ENCODE measurements around the gene TREX2. TPM values are rescaled to one million over a fixed set of nuclear protein-coding genes. Genes with fewer than 3 reads are reported as not detected.

The TREX2 gene
- total RNA-seq, 3 donors from 2014 or later = 1.7 to 2.4 (median 2.2) TPM

DNA sequence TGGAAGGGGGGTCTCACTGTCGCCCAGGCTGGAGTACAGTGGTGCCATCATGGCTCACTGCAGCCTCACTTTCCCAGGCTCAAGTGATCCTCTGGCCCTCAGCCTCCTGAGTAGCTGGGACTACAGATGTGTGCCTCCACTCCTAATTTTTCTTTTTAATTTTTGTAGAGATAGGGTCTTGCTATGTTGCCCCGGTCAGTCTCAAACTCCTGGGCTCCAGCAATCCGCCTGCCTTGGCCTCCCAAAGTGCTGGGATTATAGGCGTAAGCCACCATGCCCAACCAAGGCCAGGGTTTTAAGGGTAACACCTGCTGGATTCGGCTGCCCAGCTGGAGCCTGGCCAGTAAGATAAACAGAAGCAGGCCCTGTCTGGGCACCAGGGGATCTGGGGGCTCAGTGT, 3.4 kb downstream of the TREX2 start:
- no peak for ATAC-seq
- no peaks in the 10 kb centered on the region for H3K27me3 Mint-ChIP-seq (ENCODE audit: low read depth)
- no peak overlapping the region for H3K4me3 Mint-ChIP-seq
- DNase-seq = no peak
- H3K9me3 Mint-ChIP-seq = no peaks in the 10 kb centered on the region
- no peaks in the 10 kb centered on the region for H3K36me3 Mint-ChIP-seq (ENCODE audit: insufficient read depth)
- no peaks in the 10 kb centered on the region for H3K4me1 Mint-ChIP-seq (ENCODE audit: low read depth)

DNA sequence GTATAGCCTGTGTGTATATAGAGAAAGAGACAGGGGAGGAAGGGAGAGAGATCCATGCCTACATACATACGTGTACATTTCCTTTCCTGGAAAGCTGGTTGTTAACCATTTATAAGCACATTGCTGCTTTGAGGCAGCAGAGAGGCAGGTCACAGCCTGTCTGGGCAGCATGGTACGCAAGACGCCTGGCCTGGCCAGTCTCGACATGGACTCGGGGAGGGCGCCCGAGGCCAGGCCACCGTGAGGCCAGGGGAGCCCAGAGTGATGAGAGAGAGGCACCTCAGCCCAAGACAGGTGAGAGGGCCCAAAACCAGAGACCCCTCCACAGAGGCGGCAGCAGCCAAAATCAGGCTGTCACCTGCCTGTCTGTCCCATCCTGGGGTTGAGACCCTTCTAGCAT, 3.9 kb downstream of the TREX2 start:
- H3K36me3 Mint-ChIP-seq (ENCODE audit: insufficient read depth) = no peaks in the 10 kb centered on the region
- H3K9me3 Mint-ChIP-seq = no peaks in the 10 kb centered on the region
- H3K4me1 Mint-ChIP-seq (ENCODE audit: low read depth) = no peaks in the 10 kb centered on the region
- no peaks in the 10 kb centered on the region for H3K27me3 Mint-ChIP-seq (ENCODE audit: low read depth)
- ATAC-seq (no peak), DNase-seq (no peak)
- H3K4me3 Mint-ChIP-seq = no peak overlapping the region

DNA sequence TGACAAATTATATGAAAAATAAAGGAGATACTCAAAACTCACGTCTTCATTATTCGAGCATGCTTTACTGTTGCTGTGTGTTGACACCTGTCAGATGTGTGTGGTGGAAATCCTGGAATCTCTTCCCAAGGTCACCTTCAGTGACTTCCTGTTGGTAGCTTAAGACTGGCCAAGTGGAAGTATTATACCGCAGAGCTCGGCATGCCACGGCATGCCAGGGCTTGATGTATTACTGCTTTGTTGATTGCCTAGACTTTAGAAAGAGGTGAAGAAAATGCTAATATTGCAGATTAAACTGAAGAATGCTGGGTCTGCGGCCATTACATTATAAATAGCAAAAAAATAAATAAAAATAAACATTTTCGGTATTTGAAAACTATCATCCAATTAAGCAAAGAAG, 4.6 kb downstream of the TREX2 start:
- no peaks in the 10 kb centered on the region for H3K36me3 Mint-ChIP-seq (ENCODE audit: insufficient read depth)
- no peaks in the 10 kb centered on the region for H3K4me1 Mint-ChIP-seq (ENCODE audit: low read depth)
- ATAC-seq (no peak), DNase-seq (no peak)
- H3K27me3 Mint-ChIP-seq (ENCODE audit: low read depth) = no peaks in the 10 kb centered on the region
- H3K4me3 Mint-ChIP-seq = no peak overlapping the region
- no peaks in the 10 kb centered on the region for H3K9me3 Mint-ChIP-seq

DNA sequence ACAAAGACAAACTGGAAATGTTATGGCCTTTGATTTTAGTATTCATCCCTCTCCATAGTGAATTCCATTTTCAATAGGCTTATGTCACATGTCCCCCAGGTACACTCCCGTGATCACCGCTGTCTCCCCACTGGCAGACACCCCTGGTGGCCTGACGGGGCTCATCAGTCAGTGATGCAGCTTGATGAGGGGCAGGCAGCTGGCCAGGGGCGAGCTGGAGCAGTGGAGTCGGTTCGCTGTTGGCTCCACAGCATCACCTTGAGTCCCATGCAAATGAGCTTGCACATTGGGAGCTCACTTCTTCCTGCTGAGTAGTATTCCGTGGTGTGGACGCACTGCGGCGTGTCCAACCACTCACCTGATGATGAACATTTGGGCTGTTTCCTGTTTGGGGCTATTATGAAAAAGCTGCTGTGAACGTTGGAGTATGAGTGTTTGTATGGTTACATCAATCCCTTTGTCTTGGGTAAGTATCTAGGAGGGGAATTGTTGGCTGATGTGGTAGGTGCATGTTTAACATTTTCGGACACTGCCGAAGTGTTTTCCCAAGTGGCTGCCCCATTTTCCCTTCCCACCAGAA, 5.2 kb downstream of the TREX2 start:
- DNase-seq = no peak
- no peak for ATAC-seq
- no peaks in the 10 kb centered on the region for H3K4me1 Mint-ChIP-seq (ENCODE audit: low read depth)
- H3K36me3 Mint-ChIP-seq (ENCODE audit: insufficient read depth) = no peaks in the 10 kb centered on the region
- H3K27me3 Mint-ChIP-seq (ENCODE audit: low read depth) = no peaks in the 10 kb centered on the region
- no peak overlapping the region for H3K4me3 Mint-ChIP-seq
- H3K9me3 Mint-ChIP-seq = no peaks in the 10 kb centered on the region

DNA sequence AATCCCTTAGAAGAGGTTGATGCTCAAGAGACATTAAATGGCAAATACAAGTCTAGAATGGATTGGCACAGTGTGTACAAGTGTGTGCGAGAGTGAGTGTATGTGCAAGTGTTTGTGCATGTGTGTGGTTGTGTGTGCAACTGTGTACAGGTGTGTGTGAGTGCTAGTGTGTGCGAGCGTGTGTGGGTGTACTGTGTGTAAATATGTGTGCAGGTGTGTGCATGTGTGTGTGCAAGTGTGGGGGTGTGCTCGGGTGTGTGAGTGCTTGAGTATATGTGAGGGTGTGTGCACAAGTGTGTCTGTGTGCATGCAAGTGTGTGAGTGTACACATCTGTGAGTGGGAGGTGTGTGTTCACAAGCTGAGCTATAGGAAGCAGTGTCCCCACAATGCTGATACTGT, 5.9 kb downstream of the TREX2 start:
- no peak for ATAC-seq
- Mint-ChIP-seq H3K4me1 (ENCODE audit: low read depth) (no peaks in the 10 kb centered on the region), H3K27me3 (ENCODE audit: low read depth) (no peaks in the 10 kb centered on the region), H3K36me3 (ENCODE audit: insufficient read depth) (no peaks in the 10 kb centered on the region), H3K9me3 (no peaks in the 10 kb centered on the region), H3K4me3 (no peak overlapping the region)
- DNase-seq = no peak

DNA sequence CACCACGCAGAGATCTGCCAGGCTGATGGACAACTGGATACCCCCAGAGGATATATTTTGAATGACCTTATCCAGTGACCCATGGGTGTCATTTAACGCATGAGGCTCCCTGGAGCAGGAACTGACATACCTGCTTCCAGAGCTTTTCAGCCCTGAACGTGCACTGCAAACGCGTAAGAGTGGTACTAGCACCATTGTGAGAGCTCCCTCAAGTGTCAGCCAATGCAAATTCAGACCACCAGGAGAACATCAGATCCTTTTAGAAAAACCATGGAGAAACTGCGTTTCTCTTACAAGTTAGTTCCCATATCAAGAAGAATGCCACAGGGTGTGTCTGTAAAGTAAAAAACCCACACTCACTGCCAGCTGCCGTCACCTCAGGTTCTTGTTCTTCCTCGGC, 7.3 kb downstream of the TREX2 start:
- DNase-seq = no peak

DNA sequence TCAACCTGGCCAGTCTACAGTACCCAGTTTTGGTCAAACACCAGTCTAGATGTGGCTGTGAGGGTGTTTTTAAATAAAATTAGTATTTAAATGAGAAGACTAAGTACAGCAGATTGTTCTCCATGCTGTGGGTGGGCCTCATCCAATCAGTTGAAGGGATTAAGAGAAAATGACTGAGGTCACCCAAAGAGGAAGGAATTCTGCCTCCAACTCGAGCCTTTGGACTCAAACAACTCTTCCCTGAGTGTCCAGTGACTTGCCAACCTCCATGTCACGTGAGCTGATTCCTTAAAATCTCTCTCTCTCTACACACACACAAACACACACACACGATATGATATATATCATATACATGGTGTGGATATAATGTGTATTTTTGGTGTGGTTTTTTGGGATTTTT, 10.0 kb downstream of the TREX2 start:
- Mint-ChIP-seq H3K4me1 (ENCODE audit: low read depth) (no peaks in the 10 kb centered on the region), H3K36me3 (ENCODE audit: insufficient read depth) (no peaks in the 10 kb centered on the region), H3K9me3 (no peaks in the 10 kb centered on the region), H3K27me3 (ENCODE audit: low read depth) (no peaks in the 10 kb centered on the region), H3K4me3 (no peak overlapping the region)
- ATAC-seq (no peak), DNase-seq (no peak)

More for the DNA sequence above, 7.3 kb downstream of the TREX2 start:
- no peaks in the 10 kb centered on the region for H3K36me3 Mint-ChIP-seq (ENCODE audit: insufficient read depth)
- no peaks in the 10 kb centered on the region for H3K4me1 Mint-ChIP-seq (ENCODE audit: low read depth)
- H3K4me3 Mint-ChIP-seq = no peak overlapping the region
- no peaks in the 10 kb centered on the region for H3K9me3 Mint-ChIP-seq
- ATAC-seq = no peak
- H3K27me3 Mint-ChIP-seq (ENCODE audit: low read depth) = no peaks in the 10 kb centered on the region

DNA sequence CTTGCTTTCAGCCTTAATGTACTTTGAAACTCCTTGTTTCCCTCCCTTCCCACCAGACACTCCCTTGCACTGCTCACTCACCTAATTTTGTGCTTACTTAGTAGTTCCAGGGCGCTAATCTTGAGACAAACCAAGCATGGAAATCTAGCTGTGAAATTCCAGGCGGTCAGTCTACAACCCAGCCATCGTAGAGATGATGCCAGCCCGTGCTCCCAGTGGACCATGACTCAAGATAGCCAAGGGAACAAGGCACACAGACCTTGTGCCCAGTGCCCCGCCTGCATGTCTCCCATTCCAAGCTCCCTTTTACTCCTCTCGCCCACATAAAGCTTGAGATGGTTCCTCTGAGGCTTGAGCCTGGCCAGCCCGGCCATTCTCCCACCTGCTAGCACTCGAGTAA, 11.1 kb downstream of the TREX2 start:
- Mint-ChIP-seq H3K9me3 (no peaks in the 10 kb centered on the region), H3K27me3 (ENCODE audit: low read depth) (no peaks in the 10 kb centered on the region), H3K4me3 (no peak overlapping the region), H3K36me3 (ENCODE audit: insufficient read depth) (no peaks in the 10 kb centered on the region), H3K4me1 (ENCODE audit: low read depth) (no peaks in the 10 kb centered on the region)
- no peak for DNase-seq
- no peak for ATAC-seq

DNA sequence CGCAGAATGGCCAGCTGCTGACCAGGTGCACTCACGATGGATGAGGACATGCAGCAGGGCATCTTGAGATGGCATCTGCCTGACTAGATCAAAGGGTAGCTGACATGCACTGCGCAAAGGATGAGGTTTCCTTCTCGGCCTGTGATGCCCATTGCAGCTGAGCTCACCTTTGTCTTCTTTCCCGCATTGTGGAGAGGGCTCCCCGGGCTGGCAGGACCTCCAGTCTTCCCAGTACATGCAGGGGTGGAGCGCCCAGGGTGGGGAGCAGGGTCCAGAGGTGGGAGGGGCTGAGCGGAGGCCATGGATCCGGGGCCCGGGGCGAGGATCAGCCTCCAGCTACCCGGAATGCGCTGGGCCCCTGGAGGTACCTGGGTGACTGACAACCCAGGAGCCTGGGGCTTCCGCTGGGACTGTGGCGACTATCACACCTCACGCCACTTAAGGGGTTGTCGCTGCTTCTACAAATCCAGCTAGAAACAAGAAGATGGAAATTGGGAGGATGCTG, 12.0 kb downstream of the TREX2 start:
- DNase-seq = no peak
- H3K27me3 Mint-ChIP-seq (ENCODE audit: low read depth) = no peaks in the 10 kb centered on the region
- no peaks in the 10 kb centered on the region for H3K4me1 Mint-ChIP-seq (ENCODE audit: low read depth)
- H3K9me3 Mint-ChIP-seq = no peaks in the 10 kb centered on the region
- H3K4me3 Mint-ChIP-seq = no peak overlapping the region
- ATAC-seq = no peak
- H3K36me3 Mint-ChIP-seq (ENCODE audit: insufficient read depth) = no peaks in the 10 kb centered on the region

DNA sequence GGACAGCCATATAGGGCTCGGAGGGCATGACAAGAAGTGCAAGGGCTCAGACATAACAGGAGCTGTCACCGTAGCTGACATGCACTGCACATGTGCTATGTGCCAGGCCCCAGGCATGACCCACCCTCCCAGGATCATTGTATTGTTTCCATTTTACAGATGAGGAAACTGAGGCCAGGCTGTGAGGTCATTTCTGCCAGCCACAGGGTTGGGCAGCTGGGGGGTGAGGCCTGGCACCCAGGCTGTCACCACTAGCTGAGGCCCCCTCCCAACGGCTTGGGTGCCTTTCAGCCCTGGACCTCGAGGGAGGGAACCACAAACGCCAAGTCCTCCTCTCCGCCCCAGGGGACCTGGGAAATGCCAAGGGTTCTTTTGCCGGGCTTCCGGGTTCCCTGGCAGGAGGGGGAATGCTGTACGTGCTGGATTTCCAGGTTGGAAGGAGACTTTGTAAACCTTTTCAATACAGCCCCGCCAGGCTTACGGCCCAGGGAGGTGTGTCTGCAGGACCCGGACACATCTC, 12.6 kb downstream of the TREX2 start:
- no peak for DNase-seq
- H3K36me3 Mint-ChIP-seq (ENCODE audit: insufficient read depth) = no peaks in the 10 kb centered on the region
- H3K27me3 Mint-ChIP-seq (ENCODE audit: low read depth) = no peaks in the 10 kb centered on the region
- no peak for ATAC-seq
- no peaks in the 10 kb centered on the region for H3K9me3 Mint-ChIP-seq
- no peaks in the 10 kb centered on the region for H3K4me1 Mint-ChIP-seq (ENCODE audit: low read depth)
- H3K4me3 Mint-ChIP-seq = no peak overlapping the region

DNA sequence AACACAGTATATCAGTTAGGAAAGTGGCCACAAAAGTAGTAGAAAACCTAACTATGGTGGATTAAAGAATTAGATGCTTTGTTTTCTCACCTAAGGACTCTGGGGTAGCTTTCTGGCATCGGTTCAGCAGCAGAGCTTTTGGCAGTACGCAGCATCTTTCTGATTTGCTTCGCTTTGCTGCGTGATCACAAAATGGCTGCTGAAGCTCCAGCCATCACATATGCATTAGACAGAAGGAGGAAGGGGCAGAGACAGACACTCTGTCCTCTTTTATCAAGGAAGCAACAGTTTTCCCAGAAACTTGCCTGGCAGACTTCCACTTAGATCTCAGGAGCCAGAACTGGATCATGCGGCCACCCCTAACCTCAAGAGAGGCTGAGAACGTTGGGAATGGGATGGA, 15.1 kb downstream of the TREX2 start:
- no peak overlapping the region for H3K4me3 Mint-ChIP-seq
- H3K36me3 Mint-ChIP-seq (ENCODE audit: insufficient read depth) = peaks cover 2% of the 10 kb centered on the region
- peaks cover 3% of the 10 kb centered on the region for H3K9me3 Mint-ChIP-seq
- no peak for ATAC-seq
- H3K27me3 Mint-ChIP-seq (ENCODE audit: low read depth) = no peaks in the 10 kb centered on the region
- no peaks in the 10 kb centered on the region for H3K4me1 Mint-ChIP-seq (ENCODE audit: low read depth)
- no peak for DNase-seq

DNA sequence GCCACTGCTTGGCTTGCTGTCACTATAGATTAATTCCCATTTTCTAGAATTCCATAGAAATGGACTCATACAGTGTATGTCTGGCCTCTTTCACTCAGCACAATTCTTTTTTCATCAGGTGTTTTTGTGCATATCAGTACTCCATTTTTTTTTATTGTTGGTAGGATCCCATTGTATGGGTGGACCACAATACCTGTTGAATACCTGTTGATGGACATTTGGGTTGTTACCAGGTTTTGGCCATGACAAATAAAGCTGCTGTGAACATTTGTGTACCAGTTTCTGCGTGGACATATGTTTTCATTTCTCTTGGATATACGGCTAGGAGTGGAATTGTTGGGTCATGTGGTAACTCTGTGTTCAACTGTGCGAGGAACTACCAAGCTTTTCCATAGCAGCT, 19.7 kb downstream of the TREX2 start:
- Mint-ChIP-seq H3K36me3 (ENCODE audit: insufficient read depth) (peaks cover 2% of the 10 kb centered on the region), H3K4me1 (ENCODE audit: low read depth) (no peaks in the 10 kb centered on the region), H3K27me3 (ENCODE audit: low read depth) (no peaks in the 10 kb centered on the region), H3K4me3 (no peak overlapping the region), H3K9me3 (peaks cover 3% of the 10 kb centered on the region)
- DNase-seq (no peak), ATAC-seq (no peak)

DNA sequence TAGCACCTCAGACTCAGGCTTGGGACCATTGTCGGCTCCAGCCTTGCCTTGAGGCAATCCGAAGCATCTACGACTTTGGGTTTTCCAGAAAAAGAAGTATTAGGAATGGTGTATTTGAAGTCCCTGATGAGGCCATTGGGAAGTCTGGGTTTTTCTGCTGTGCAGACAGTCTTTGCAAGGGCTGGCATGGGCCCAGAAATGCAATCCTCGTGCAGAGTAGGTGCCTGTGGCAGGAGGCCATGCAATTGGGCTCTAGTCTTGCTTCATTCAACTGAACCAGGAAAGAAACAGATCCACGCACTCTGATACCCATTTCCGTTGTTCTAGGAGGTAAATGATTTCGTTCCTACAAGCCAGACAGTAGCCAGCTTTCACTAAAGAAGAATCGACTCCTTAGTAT, 22.2 kb downstream of the TREX2 start:
- ATAC-seq = no peak
- Mint-ChIP-seq H3K36me3 (ENCODE audit: insufficient read depth) (peaks cover 2% of the 10 kb centered on the region), H3K4me1 (ENCODE audit: low read depth) (no peaks in the 10 kb centered on the region), H3K9me3 (peaks cover 3% of the 10 kb centered on the region), H3K4me3 (no peak overlapping the region), H3K27me3 (ENCODE audit: low read depth) (no peaks in the 10 kb centered on the region)
- no peak for DNase-seq

DNA sequence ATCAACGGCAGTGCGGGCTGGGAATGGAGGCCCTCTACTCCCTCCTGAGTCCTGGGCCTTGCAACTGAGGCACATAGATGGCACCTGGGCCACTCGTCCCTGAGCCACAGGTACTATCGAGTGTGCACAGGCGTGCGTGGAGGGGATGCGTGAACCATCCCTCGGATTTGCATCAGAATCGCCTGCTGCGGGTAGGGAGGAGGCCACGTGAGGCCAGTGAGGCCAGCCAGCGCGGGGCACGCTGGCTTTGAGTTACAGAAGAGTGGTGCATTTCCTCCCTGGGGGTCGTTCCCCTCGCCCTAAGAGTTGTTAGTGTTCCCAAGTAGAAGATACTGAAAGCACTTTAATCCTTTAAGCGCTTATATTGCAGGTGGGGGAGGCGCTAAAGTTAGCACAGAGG, 24.0 kb downstream of the TREX2 start:
- no peak for DNase-seq
- no peaks in the 10 kb centered on the region for H3K9me3 Mint-ChIP-seq
- no peaks in the 10 kb centered on the region for H3K36me3 Mint-ChIP-seq (ENCODE audit: insufficient read depth)
- H3K4me3 Mint-ChIP-seq = no peak overlapping the region
- H3K27me3 Mint-ChIP-seq (ENCODE audit: low read depth) = no peaks in the 10 kb centered on the region
- no peaks in the 10 kb centered on the region for H3K4me1 Mint-ChIP-seq (ENCODE audit: low read depth)
- ATAC-seq = no peak

DNA sequence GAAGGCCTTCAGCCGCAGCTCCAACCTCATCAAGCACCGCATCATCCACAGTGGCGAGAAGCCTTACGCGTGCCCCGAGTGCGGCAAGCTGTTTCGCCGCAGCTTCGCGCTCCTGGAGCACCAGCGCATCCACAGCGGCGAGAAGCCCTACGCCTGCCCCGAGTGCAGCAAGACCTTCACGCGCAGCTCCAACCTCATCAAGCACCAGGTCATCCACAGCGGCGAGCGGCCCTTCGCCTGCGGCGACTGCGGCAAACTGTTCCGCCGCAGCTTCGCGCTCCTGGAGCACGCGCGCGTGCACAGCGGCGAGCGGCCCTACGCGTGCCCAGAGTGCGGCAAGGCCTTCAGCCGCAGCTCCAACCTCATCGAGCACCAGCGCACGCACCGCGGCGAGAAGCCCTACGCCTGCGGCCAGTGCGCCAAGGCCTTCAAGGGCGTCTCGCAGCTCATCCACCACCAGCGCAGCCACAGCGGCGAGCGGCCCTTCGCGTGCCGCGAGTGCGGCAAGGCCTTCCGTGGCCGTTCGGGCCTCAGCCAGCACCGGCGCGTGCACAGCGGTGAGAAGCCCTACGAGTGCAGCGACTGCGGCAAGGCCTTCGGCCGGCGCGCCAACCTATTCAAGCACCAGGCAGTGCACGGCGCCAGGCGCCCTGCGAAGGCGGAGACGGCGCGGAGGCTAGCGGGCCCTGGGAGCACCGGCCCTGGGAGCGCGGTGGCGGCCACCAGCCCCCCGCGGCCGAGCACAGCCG, 24.8 kb downstream of the TREX2 start:
- H3K27me3 Mint-ChIP-seq (ENCODE audit: low read depth) = no peaks in the 10 kb centered on the region
- ATAC-seq = no peak
- no peaks in the 10 kb centered on the region for H3K36me3 Mint-ChIP-seq (ENCODE audit: insufficient read depth)
- H3K4me1 Mint-ChIP-seq (ENCODE audit: low read depth) = no peaks in the 10 kb centered on the region
- no peaks in the 10 kb centered on the region for H3K9me3 Mint-ChIP-seq
- no peak overlapping the region for H3K4me3 Mint-ChIP-seq
- no peak for DNase-seq

Measured in activated T-cell treated with anti-CD3 and anti-CD28 coated beads, Interleukin-2, amount 50 U/mL, for 4 hours (primary cell).